GM18868 (cell line): ENCODE results near the gene MSL1.
"Not testable (repeated sequence)": the region's sequence is repeated elsewhere in the genome, so short reads cannot be mapped to it uniquely, and the experiment has no call there.

Experiments used
- ATAC-seq: cut with Tn5 transposase; IDR thresholded peaks from one replicate; pipeline ENCODE4 v1.9.1; 2021; ENCODE audit warnings: mild to moderate bottlenecking, moderate library complexity; ENCODE audit not compliant: unreplicated experiment

The MSL1 gene

DNA sequence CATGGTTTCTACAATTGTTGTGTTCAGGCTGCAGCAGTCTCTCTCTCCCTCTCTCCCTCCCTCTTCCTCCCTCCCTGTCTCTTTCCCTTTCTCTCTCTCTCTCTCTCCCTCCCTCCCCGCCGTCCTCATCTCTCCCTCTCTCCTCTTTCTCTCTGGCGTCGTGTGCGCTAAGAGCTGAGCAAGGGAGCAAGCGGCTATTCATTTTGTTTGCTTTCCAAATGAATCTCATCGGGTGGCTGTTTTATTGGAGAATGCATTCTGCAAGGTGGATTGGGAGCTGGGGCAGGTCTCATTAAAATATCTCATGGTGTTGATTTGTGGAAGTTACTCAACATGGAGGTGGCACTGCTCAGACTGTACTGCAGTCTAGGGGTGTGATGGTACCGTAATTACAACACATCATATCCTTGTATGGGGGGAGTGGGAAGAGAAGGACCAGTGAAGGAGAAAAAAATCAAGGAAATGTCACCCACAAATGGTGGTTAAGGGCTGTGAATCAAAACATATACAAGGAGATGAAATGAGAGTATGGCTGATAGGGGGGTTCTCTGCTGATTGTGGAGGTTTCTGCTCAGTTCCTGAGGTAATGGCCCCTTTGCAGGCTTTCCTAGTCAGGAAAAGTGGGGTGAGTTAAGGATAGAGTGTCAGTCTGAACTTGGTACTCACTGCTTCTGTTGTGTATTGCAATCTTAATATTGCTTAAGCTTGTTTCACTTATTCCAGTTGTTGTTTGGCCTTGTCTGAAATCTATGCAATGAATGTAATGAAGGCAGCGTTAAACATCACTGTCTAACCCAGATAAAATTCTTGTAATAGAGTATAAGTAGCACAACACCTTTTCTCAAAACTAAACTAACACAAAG lies 2.7 kb downstream of the MSL1 start:
- ATAC-seq, result no peak

- no peak for ATAC-seq
Observed at GRCh38 chr17:40129498-40129897, 7.7 kb downstream of the MSL1 start.

- ATAC-seq, result no peak
Observed at GRCh38 chr17:40130352-40131042, 8.7 kb downstream of the MSL1 start.

DNA sequence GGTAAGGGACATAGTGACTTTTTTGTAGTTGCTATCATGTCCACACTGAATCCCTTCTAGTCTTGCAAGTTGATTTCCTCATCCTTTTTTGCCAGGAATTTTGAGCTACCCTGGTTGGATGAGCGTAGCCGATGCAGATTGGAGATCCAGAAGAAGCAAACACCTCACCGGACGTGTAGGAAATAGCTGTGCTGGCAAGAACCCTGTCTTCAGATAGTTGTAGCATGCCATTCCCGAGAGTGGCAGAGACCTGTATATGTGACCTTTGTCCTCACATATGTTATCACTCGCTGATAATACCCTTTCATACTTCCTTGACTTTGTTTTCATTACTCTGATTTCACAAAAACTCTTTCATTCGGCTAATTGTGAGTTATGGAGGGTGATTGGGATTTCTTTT lies 12.4 kb downstream of the MSL1 start:
- ATAC-seq, result no peak

GRCh38 chr17:40135817-40136216 lies 14.0 kb downstream of the MSL1 start:
- ATAC-seq, result no peak

DNA sequence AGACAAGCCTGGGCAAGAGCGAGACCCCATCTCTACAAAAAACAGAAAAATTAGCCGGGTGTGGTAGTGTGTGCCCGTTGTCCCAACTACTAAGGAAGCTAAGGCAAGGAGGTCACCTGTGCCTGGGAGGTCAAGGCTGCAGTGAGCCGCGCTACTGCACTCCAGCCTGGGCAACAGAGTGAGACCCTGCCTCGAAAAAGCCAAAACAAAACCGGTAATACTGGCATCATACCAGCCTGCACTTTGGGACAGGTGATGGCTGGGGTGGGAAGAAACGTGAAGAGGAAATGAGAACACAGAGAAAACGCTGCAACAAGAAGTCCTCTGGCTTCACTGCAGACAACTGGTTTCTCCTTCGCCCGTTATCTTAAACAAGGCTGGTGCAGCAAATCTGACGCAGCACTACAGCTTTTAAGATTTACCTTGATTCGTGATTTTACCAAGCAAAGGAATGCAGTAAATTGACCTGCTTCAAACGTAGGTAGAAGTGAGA lies 17.8 kb downstream of the MSL1 start:
- ATAC-seq, result peak; percentile 15

- ATAC-seq, result not testable (repeated sequence)
Observed at GRCh38 chr17:40143166-40143565, 21.4 kb downstream of the MSL1 start.

DNA sequence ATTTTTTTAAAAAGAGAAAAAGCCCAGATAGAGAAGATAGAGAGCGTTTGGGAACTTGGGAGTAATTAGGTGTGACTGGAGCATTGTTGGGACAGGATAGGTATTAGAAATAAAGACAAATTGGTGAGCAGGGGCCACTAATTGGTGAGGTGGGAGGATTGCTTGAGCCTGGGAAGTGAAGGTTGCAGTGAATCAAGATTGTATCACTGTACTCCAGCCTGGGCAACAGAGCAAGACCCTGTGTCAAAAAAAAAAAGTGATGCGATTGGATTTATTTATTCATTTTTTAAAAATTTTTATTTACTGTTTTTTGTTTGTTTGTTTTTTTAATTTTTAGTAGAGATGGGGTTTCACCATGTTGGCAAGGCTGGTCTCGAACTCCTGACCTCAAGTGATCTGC lies 23.7 kb downstream of the MSL1 start:
- no peak for ATAC-seq

DNA sequence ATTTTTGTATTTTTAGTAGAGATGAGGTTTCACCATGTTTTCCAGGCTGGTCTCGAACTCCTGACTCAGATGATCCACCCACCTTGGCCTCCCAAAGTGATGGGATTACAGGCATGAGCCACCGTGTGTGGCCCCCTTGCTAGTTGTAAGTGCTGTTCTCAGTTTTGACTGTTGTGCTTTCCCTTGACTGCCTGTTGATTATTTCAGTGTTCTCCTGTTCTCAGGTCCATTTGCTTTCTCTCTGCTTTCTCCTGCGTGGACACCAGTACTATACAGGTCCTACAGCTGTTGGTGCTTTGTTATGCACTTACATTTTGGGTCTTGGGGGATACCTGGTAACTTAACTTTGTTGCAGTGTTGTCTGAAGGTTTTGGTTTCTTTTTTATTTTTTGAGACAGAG lies 26.8 kb downstream of the MSL1 start:
- ATAC-seq, result no peak

DNA sequence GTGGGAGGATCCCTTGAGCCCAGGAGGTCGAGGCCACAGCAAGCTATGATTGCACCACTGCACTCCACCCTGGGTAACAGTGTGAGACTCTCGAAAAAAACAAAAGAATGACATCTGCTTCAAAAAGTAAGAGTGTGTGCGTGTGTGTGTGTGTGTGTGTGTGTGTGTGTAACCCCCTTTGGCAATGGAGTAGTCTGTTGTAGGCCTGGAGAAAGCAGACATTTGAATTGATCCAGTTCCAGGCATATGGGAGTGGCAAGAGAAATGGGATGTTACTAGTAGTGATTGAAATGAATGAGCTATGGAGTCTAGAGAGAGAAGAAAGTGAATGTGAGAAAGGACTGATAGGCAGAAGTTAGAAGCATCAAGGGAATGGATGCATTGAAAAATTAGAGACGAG lies 28.5 kb downstream of the MSL1 start:
- ATAC-seq, result no peak

GRCh38 chr17:40151414-40151963 lies 29.7 kb downstream of the MSL1 start:
- no peak for ATAC-seq

DNA sequence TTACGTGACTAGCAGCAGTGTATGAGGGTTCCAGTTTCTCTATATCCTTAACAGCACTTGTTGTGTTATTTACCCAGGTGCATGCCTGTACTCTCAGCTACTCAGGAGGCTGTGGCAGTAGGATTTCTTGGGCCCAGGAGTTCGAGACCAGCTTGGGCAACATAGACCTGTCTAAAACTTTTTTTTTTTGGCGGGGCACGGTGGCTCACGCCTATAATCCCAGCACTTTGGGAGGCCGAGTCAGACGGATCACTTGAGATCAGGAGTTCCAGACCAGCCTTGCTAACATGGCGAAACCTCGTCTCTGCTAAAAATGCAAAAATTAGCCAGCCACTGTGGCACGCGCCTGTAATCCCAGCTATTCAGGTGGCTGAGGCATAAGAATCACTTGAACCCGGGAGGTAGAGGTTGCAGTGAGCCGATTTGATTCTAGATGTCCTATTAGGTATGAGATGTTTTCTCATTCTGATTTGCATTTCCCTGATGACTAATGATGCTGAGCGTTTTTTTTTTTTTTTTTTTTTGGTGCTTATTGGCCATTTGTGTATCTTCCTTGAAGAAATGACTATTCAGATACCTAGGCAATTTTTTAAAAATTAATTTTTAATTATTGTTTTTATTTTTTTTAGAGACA lies 31.9 kb downstream of the MSL1 start:
- ATAC-seq, result no peak

GRCh38 chr17:40157973-40158372 lies 36.2 kb downstream of the MSL1 start:
- no peak for ATAC-seq

GRCh38 chr17:40158438-40159013 lies 36.8 kb downstream of the MSL1 start:
- ATAC-seq, result no peak

GRCh38 chr17:40159456-40159855 lies 37.7 kb downstream of the MSL1 start:
- ATAC-seq, result no peak

- no peak for ATAC-seq
Observed at GRCh38 chr17:40167685-40168261, 46.0 kb downstream of the MSL1 start.

DNA sequence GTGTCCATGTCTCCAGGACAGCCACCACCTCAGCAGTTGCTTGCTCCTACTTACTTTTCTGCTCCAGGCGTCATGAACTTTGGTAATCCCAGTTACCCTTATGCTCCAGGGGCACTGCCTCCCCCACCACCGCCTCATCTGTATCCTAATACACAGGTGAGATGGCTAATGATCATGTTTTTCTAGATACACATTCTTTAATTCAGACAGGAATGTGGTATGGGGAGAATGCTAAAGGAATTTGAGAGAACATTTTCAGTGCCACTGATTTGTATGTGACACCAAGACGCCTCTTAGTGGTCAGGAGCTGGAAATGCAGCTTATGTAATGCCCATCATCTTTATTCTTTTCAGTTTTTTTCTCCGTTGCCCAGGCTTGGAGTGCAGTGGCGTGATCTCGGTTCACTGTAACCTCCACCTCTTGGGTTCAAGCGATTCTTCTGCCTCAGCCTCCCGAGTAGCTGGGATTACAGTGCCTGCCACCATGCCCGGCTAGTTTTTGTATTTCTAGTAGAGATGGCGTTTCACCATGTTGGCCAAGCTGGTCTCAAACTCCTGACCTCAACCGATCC lies 46.6 kb downstream of the MSL1 start:
- no peak for ATAC-seq

DNA sequence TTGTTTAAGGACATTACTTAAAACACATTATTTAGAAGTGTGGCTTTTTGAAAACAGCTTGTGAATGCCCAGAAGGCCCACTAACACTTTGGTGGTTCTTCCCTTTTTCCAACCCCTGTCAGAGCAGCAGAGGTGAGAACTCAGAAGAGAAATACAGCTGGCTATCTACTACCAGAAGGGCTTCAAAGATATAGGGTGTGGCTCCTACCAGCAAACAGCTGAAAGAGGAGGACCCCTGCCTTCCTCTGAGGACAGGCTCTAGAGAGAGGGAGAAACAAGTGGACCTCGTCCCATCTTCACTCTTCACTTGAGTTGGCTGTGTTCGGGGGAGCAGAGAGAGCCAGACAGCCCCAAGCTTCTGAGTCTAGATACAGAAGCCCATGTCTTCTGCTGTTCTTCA lies 48.6 kb downstream of the MSL1 start:
- no peak for ATAC-seq

- ATAC-seq, result no peak
Observed at GRCh38 chr17:40171750-40172149, 50.0 kb downstream of the MSL1 start.

DNA sequence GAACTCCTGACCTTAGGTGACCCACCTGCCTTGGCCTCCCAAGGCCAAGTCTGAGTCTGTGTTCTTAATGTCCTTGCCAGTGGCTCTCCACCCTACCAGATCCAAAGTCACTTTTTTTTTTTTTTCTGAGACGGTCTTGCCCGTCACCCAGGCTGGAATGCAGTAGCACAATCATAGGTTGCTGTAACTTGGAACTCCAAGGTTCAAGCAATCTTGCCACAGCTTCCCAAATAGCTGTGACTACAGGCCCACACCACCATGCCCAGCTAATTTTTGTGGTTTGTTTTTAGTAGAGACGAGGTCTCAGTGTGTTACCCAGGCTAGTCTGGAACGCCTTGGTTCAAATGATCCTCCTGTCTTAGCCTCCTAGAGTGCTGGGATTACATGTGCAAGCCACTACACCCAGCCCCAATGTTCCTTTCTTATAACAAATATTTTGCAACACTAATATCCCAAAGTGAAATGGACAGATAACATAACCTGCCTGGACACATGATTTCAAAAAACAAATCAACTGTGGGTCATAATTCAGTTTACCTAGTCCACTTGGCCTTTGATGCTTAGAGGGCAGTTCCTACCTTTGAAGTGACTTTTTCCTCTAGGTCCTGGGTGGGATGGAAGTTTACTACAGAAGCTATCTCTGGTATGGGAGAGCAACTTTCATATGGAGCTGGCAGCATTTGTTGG lies 51.5 kb downstream of the MSL1 start:
- ATAC-seq, result no peak
